Activated T-helper 9 cell treated with anti-CD3 and anti-CD28 coated beads, Interleukin-2, amount 50 U/mL, for 16 hours (primary cell): ENCODE measurements around the gene SHCBP1L.

Experiments
- DNase-seq: peaks from one replicate; pipeline ENCODE4 v3.0.0-alpha.2; 2020; ENCODE audit warnings: low read depth

SHCBP1L gene

GRCh38 chr1:182889997-182890396 is 63.0 kb downstream of the SHCBP1L start:
- DNase-seq, result no peak

GRCh38 chr1:182888736-182889531 is 64.0 kb downstream of the SHCBP1L start:
- no peak for DNase-seq

- no peak for DNase-seq
Measured at GRCh38 chr1:182886985-182887384, 66.0 kb downstream of the SHCBP1L start.

- DNase-seq, result no peak
Measured at GRCh38 chr1:182885591-182885990, 67.4 kb downstream of the SHCBP1L start.

GRCh38 chr1:182884872-182885271 is 68.1 kb downstream of the SHCBP1L start:
- no peak for DNase-seq

GRCh38 chr1:182877842-182878241 is 75.1 kb downstream of the SHCBP1L start:
- no peak for DNase-seq

- DNase-seq, result no peak
Measured at GRCh38 chr1:182877331-182877730, 75.6 kb downstream of the SHCBP1L start.

- DNase-seq, result no peak
Measured at GRCh38 chr1:182875889-182876288, 77.1 kb downstream of the SHCBP1L start.

- DNase-seq, result no peak
Measured at GRCh38 chr1:182872881-182873280, 80.1 kb downstream of the SHCBP1L start.

GRCh38 chr1:182869241-182869666 is 83.7 kb downstream of the SHCBP1L start:
- no peak for DNase-seq

- no peak for DNase-seq
Measured at GRCh38 chr1:182867861-182868260, 85.1 kb downstream of the SHCBP1L start.

- DNase-seq, result no peak
Measured at GRCh38 chr1:182863940-182864339, 89.0 kb downstream of the SHCBP1L start.

- DNase-seq, result no peak
Measured at GRCh38 chr1:182862827-182863226, 90.1 kb downstream of the SHCBP1L start.

GRCh38 chr1:182861994-182862393 is 91.0 kb downstream of the SHCBP1L start:
- no peak for DNase-seq

GRCh38 chr1:182860658-182861057 is 92.3 kb downstream of the SHCBP1L start:
- no peak for DNase-seq

GRCh38 chr1:182857212-182857611 is 95.8 kb downstream of the SHCBP1L start:
- no peak for DNase-seq

GRCh38 chr1:182855911-182856310 is 97.1 kb downstream of the SHCBP1L start:
- no peak for DNase-seq

GRCh38 chr1:182851825-182852224 is 101.1 kb downstream of the SHCBP1L start:
- no peak for DNase-seq

- no peak for DNase-seq
Measured at GRCh38 chr1:182850319-182850718, 102.6 kb downstream of the SHCBP1L start.
